ENCODE measurements around the gene THAP10. TPM values are rescaled to one million over a fixed set of nuclear protein-coding genes. Genes with fewer than 3 reads are reported as not detected.
A peak's percentile ranks its signal among the peaks of the same experiment; 100 is the strongest.
"Not testable (repeated sequence)": the region's sequence is repeated elsewhere in the genome, so short reads cannot be mapped to it uniquely, and the experiment has no call there.

Gene THAP10
- total RNA-seq, 1 donor from 2014 or later, result 1.6 TPM

DNA sequence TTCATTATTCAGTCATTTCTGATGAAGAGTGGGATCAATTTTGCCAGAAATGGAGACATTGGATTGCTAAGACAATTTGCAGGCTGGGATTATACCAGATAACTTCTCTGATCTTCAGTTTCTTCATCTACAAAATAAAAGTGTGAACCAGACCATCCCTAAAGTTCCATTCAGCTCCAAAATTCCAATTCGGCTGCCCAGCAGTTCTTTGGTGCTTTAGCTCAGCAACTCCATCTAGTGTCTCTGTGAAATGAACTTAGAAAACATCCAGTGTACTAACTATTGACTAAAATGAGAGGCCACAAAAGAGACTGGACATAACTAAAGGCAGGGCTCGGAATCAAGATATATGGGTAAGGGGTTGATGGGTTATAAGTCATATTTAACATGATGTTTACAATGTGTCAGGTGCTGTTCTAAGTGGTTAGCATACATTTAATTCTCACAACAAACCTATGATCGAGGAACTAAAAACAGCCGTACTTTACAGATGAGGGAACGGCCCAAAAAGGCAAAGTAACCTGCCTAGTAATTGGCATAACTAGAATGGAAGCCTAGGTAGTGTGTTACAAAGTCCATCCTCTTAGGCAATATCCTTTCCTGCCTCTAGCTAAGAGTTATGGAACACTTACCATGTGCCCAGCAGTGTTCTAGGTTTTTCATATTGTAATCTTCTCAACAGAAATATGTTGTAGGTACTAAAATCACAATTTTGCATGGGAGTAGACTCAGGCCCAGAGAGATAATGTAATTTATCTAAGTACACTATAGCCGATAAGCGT, 17.0 kb downstream of the THAP10 start:
- Mint-ChIP-seq H3K4me3 (ENCODE audit: unreplicated experiment) (no peak overlapping the region), H3K4me1 (ENCODE audit: low read depth, unreplicated experiment) (peaks cover 14% of the 10 kb centered on the region), H3K27me3 (ENCODE audit: low read depth, unreplicated experiment) (no peaks in the 10 kb centered on the region), H3K9me3 (ENCODE audit: unreplicated experiment) (peaks cover 2% of the 10 kb centered on the region), H3K27ac (ENCODE audit: unreplicated experiment) (no peak overlapping the region), H3K36me3 (ENCODE audit: low read depth, unreplicated experiment) (peaks cover 7% of the 10 kb centered on the region)
- Histone ChIP-seq H3K9me3 (ENCODE audit: insufficient read depth, low read depth, low read length) (no peaks in the 10 kb centered on the region), H3K4me3 (ENCODE audit: insufficient read depth, low read depth, low read length) (no peak overlapping the region), H3K27ac (ENCODE audit: low read depth, low read length) (no peak overlapping the region), H3K4me1 (ENCODE audit: insufficient read depth, low read length) (peaks cover 9% of the 10 kb centered on the region), H4K20me1 (ENCODE audit: insufficient read depth, low read length) (no peaks in the 10 kb centered on the region), H3K79me2 (ENCODE audit: insufficient read depth, low read length) (no peaks in the 10 kb centered on the region), H3K27me3 (ENCODE audit: insufficient read depth, low read length) (no peaks in the 10 kb centered on the region), H3K9ac (ENCODE audit: low read length) (no peak overlapping the region), H3K4me2 (ENCODE audit: low read length) (no peak overlapping the region), H2AFZ (ENCODE audit: low read depth, low read length) (no peak overlapping the region), H3K36me3 (ENCODE audit: insufficient read depth, low read length) (no peaks in the 10 kb centered on the region)
- FAIRE-seq (peak; percentile 73), DNase-seq (ENCODE audit: low read depth) (no peak)
- no peak for TF ChIP-seq EZH2 (IDR thresholded peaks at IDR 0.05; ENCODE audit: insufficient read depth, low read length)
- TF ChIP-seq, protein P1, sequence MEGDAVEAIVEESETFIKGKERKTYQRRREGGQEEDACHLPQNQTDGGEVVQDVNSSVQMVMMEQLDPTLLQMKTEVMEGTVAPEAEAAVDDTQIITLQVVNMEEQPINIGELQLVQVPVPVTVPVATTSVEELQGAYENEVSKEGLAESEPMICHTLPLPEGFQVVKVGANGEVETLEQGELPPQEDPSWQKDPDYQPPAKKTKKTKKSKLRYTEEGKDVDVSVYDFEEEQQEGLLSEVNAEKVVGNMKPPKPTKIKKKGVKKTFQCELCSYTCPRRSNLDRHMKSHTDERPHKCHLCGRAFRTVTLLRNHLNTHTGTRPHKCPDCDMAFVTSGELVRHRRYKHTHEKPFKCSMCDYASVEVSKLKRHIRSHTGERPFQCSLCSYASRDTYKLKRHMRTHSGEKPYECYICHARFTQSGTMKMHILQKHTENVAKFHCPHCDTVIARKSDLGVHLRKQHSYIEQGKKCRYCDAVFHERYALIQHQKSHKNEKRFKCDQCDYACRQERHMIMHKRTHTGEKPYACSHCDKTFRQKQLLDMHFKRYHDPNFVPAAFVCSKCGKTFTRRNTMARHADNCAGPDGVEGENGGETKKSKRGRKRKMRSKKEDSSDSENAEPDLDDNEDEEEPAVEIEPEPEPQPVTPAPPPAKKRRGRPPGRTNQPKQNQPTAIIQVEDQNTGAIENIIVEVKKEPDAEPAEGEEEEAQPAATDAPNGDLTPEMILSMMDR (IDR thresholded peaks at IDR 0.05; ENCODE audit: insufficient read depth, low read depth, low read length), result peak; percentile 54

DNA sequence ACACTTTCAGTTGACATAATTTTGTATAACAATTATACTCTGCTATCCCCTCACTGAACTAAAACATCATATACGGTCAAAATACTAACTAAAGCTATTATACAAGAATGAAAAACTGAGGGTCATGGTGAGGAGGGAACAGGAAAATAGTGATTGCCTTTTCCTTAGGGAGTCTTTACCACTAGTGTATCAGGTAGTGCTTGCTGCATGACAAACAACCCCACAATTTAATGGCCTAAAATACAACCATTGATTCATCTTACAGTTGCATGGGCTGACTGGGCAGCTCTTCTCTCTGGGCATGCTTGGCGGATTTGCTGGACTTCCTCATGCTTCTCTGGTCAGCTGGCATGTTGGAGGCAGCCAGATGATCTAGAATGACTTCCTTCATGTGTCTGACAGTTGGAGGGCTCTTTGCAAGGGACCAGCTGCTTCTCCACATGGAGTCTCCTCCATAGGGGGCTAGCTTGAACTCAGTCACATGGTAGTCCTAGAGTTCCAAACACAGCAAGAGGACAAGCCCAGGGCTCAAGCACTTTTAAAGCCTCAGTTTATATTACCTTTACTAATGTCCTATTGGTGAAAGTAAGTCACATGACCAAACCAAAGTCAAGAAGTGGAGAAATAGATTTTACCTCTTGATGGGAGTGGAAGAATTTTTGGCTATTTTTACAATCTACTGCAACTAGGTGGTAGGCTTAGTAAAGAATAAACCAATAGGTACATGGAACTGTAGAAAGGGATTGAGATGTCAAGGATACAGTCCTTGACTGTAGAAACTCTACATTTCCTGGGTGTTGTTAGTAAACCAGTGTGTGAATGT, 18.8 kb downstream of the THAP10 start:
- no peak overlapping the region for H3K27ac Mint-ChIP-seq (ENCODE audit: unreplicated experiment)
- H3K36me3 Mint-ChIP-seq (ENCODE audit: low read depth, unreplicated experiment), result peaks cover 7% of the 10 kb centered on the region

DNA sequence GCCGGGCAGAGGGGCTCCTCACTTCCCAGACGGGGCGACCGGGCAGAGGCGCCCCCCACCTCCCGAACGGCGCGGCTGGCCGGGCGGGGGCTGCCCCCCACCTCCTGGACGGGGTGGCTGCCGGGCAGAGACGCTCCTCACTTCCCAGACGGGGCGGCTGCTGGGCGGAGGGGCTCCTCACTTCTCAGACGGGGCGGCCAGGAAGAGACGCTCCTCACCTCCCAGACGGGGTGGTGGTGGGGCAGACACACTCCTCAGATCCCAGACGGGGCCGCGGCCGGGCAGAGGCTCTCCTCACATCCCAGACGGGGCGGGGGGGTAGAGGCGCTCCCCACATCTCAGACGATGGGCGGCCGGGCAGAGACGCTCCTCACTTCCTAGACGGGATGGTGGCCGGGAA, 20.7 kb downstream of the THAP10 start:
- not testable (repeated sequence) for DNase-seq (ENCODE audit: low read depth); FAIRE-seq; H3K9ac ChIP-seq (ENCODE audit: low read length); H3K27me3 ChIP-seq (ENCODE audit: insufficient read depth, low read length); H3K79me2 ChIP-seq (ENCODE audit: insufficient read depth, low read length); H4K20me1 ChIP-seq (ENCODE audit: insufficient read depth, low read length); H3K4me3 ChIP-seq (ENCODE audit: insufficient read depth, low read depth, low read length); H3K4me2 ChIP-seq (ENCODE audit: low read length); H3K4me3 Mint-ChIP-seq (ENCODE audit: unreplicated experiment); H3K27ac Mint-ChIP-seq (ENCODE audit: unreplicated experiment); H3K36me3 Mint-ChIP-seq (ENCODE audit: low read depth, unreplicated experiment); H3K9me3 Mint-ChIP-seq (ENCODE audit: unreplicated experiment); H3K9me3 ChIP-seq (ENCODE audit: insufficient read depth, low read depth, low read length); H2AFZ ChIP-seq (ENCODE audit: low read depth, low read length); H3K27me3 Mint-ChIP-seq (ENCODE audit: low read depth, unreplicated experiment); H3K4me1 ChIP-seq (ENCODE audit: insufficient read depth, low read length); H3K27ac ChIP-seq (ENCODE audit: low read depth, low read length); H3K36me3 ChIP-seq (ENCODE audit: insufficient read depth, low read length)
- peaks cover 29% of the 10 kb centered on the region for H3K4me1 Mint-ChIP-seq (ENCODE audit: low read depth, unreplicated experiment)

More for the DNA sequence above, 18.8 kb downstream of the THAP10 start:
- Mint-ChIP-seq H3K4me1 (ENCODE audit: low read depth, unreplicated experiment) (peaks cover 19% of the 10 kb centered on the region), H3K4me3 (ENCODE audit: unreplicated experiment) (no peak overlapping the region), H3K9me3 (ENCODE audit: unreplicated experiment) (peaks cover 2% of the 10 kb centered on the region), H3K27me3 (ENCODE audit: low read depth, unreplicated experiment) (no peaks in the 10 kb centered on the region)
- no peaks in the 10 kb centered on the region for H4K20me1 ChIP-seq (ENCODE audit: insufficient read depth, low read length)
- no peak overlapping the region for H3K27ac ChIP-seq (ENCODE audit: low read depth, low read length)
- no peak overlapping the region for H2AFZ ChIP-seq (ENCODE audit: low read depth, low read length)
- H3K9me3 ChIP-seq (ENCODE audit: insufficient read depth, low read depth, low read length), result no peaks in the 10 kb centered on the region
- H3K4me2 ChIP-seq (ENCODE audit: low read length), result no peak overlapping the region
- no peaks in the 10 kb centered on the region for H3K79me2 ChIP-seq (ENCODE audit: insufficient read depth, low read length)
- H3K9ac ChIP-seq (ENCODE audit: low read length), result no peak overlapping the region
- no peak for DNase-seq (ENCODE audit: low read depth)
- no peaks in the 10 kb centered on the region for H3K27me3 ChIP-seq (ENCODE audit: insufficient read depth, low read length)
- H3K4me1 ChIP-seq (ENCODE audit: insufficient read depth, low read length), result peaks cover 10% of the 10 kb centered on the region
- FAIRE-seq, result no peak
- H3K4me3 ChIP-seq (ENCODE audit: insufficient read depth, low read depth, low read length), result no peak overlapping the region
- no peaks in the 10 kb centered on the region for H3K36me3 ChIP-seq (ENCODE audit: insufficient read depth, low read length)
- TF ChIP-seq EZH2 (IDR thresholded peaks at IDR 0.05; ENCODE audit: insufficient read depth, low read length), result no peak
- TF ChIP-seq, protein P1 (IDR thresholded peaks at IDR 0.05; ENCODE audit: insufficient read depth, low read depth, low read length), result no peak
